ENCODE measurements around the gene NAXE.
"Not testable (repeated sequence)": the region's sequence is repeated elsewhere in the genome, so short reads cannot be mapped to it uniquely, and the experiment has no call there.

Gene NAXE

GRCh38 chr1:156601892-156602291 lies 10.3 kb downstream of the NAXE start:
- peak overlapping the region; percentile 97 for H3K4me3 ChIP-seq (ENCODE audit: low read depth, low read length)
- no peak for TF ChIP-seq CTCF (IDR thresholded peaks at IDR 0.05; ENCODE audit: low read depth, low read length)

- H3K4me3 ChIP-seq (ENCODE audit: low read depth, low read length): no peak overlapping the region
- TF ChIP-seq CTCF (IDR thresholded peaks at IDR 0.05; ENCODE audit: low read depth, low read length): 0 out of 2 replicates have a peak, but pooled peaks have one; percentile 17
Measured at GRCh38 chr1:156602557-156602993, 11.0 kb downstream of the NAXE start.

- H3K4me3 ChIP-seq (ENCODE audit: low read depth, low read length): not testable (repeated sequence)
Measured at GRCh38 chr1:156607344-156607743, 15.8 kb downstream of the NAXE start.

- no peak overlapping the region for H3K4me3 ChIP-seq (ENCODE audit: low read depth, low read length)
- peak; percentile 74 for TF ChIP-seq CTCF (IDR thresholded peaks at IDR 0.05; ENCODE audit: low read depth, low read length)
Measured at GRCh38 chr1:156608036-156608674, 16.6 kb downstream of the NAXE start.

GRCh38 chr1:156608981-156609380 lies 17.4 kb downstream of the NAXE start:
- no peak overlapping the region for H3K4me3 ChIP-seq (ENCODE audit: low read depth, low read length)
- TF ChIP-seq CTCF (IDR thresholded peaks at IDR 0.05; ENCODE audit: low read depth, low read length): peak; percentile 63; the same call in 1 of the 2 replicates

GRCh38 chr1:156610072-156610471 lies 18.5 kb downstream of the NAXE start:
- not testable (repeated sequence) for H3K4me3 ChIP-seq (ENCODE audit: low read depth, low read length)

GRCh38 chr1:156612666-156613065 lies 21.1 kb downstream of the NAXE start:
- no peak for TF ChIP-seq CTCF (IDR thresholded peaks at IDR 0.05; ENCODE audit: low read depth, low read length)
- H3K4me3 ChIP-seq (ENCODE audit: low read depth, low read length): no peak overlapping the region

- H3K4me3 ChIP-seq (ENCODE audit: low read depth, low read length): no peak overlapping the region
- TF ChIP-seq CTCF (IDR thresholded peaks at IDR 0.05; ENCODE audit: low read depth, low read length): no peak
Measured at GRCh38 chr1:156615946-156616345, 24.4 kb downstream of the NAXE start.

All from WI38 (cell line).